RKO (cell line): ENCODE measurements around the gene TRIM22.
"Not testable (repeated sequence)": the region's sequence is repeated elsewhere in the genome, so short reads cannot be mapped to it uniquely, and the experiment has no call there.

Experiments
- DNase-seq: peaks from one replicate; pipeline ENCODE4 v3.0.0-alpha.2; 2016; ENCODE audit warnings: low spot score

Gene TRIM22, protein sequence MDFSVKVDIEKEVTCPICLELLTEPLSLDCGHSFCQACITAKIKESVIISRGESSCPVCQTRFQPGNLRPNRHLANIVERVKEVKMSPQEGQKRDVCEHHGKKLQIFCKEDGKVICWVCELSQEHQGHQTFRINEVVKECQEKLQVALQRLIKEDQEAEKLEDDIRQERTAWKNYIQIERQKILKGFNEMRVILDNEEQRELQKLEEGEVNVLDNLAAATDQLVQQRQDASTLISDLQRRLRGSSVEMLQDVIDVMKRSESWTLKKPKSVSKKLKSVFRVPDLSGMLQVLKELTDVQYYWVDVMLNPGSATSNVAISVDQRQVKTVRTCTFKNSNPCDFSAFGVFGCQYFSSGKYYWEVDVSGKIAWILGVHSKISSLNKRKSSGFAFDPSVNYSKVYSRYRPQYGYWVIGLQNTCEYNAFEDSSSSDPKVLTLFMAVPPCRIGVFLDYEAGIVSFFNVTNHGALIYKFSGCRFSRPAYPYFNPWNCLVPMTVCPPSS

DNA sequence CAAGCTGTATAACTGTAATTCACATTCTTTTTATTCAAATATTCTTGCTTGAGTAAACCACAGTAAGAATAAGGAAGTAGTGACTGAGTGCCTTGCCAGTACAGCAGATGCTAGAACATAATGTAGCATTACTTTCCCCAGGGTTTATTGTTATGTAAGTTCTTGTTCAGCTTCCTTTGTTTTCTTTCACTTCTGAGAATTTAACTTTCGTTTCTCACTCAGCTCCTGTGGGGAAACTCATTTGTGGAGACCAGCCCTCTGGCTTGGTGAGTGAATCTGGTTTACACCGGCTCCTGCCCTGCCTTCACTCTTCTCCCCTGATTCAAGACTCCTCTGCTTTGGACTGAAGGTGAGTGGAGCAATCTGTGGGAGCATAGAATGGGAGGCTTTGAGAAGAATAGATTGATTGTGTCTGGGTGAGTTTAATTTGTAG is at the start of gene TRIM22:
Gene TRIM22, plus strand, starts transcription at position 240 of the 433 bp plus-strand sequence. CDS start 6,443 bp downstream, outside the sequence.
- DNase-seq, result no peak

- DNase-seq, result no peak
Measured at GRCh38 chr11:5639953-5640352, 49.6 kb upstream of the TRIM22 start.

DNA sequence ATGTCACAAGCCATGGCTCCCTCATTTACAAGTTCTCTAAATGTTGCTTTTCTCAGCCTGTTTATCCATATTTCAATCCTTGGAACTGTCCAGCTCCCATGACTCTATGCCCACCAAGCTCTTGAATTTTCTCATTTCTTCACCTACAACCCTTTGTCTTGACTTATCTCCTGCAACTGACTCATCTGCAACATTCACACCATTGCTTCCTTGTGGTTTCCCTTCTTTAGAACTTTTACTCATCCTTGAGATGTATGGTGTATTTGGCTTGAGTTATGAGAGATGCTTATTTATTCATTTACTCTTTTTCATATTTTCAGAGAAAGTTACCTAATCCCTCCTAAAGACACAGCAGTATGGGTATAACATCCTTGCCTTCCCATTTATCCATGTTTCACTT is 46.0 kb upstream of the TRIM22 start:
- no peak for DNase-seq

GRCh38 chr11:5646139-5646538 is 43.5 kb upstream of the TRIM22 start:
- DNase-seq, result no peak

GRCh38 chr11:5655474-5655873 is 34.1 kb upstream of the TRIM22 start:
- DNase-seq, result no peak

DNA sequence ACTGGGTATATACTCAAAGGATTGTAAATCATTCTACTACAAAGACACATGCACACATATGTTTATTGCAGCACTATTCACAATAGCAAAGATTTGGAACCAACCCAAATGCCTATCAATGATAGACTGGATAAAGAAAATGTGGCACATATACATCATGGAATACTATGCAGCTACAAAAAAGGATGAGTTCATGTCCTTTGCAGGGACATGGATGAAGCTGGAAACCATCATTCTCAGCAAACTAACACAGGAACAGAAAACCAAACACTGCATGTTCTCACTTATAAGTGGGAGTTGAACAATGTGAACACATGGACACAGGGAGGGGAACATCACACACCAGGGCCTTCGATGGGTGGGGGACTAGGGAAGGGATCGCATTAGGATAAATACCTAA is 32.6 kb upstream of the TRIM22 start:
- DNase-seq, result not testable (repeated sequence)

DNA sequence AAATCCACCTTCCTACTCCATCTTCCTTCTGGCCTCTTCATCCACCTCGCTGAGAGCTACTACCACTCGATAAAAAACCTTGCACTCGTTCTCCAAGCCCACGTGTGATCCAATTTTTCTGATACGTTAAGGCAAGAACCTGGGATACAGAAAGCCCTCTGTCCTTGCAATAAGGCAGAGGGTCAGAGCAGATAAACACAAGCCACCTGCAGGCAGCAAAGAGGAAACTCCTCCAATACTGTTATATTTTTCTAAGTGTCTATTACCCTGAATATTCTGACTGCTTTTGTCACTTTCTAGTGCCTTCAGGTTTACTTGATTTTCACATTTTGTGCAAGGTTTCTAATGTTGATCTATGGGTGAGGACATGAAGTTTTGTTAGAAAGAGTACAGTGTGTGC is 31.3 kb upstream of the TRIM22 start:
- DNase-seq, result no peak

- no peak for DNase-seq
Measured at GRCh38 chr11:5663511-5663910, 26.1 kb upstream of the TRIM22 start.

- no peak for DNase-seq
Measured at GRCh38 chr11:5665051-5665570, 24.5 kb upstream of the TRIM22 start.

DNA sequence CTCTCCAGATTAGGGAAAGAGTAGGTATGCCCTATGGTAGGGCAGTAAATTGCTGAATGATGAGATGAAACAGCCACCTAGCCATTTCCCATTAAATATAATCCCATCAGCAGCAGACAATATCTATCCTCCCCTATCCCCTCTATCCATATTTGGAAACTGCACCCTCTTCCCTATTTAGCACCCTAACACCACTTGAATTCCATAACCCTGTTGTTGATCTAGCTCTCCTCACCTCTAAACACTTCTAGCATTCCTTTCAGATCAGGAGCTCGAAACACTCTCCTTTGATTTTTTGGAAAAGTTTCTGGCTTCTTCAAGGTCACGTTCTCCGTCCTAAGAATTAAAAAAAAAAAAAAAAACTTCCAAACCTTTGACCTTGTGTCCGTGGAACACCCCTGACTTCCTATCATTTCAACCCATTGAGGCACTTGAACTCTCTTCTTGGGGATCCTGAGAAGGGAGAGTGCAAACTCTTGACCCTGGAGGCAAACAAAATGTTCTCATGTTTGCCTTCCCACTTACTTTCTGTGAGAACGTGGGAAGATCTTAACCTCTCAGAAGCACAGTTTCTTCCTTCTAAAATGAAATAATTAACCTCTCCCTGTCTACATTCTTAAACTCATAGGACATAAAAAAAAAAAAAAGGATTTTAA is 23.7 kb upstream of the TRIM22 start:
- DNase-seq, result no peak

DNA sequence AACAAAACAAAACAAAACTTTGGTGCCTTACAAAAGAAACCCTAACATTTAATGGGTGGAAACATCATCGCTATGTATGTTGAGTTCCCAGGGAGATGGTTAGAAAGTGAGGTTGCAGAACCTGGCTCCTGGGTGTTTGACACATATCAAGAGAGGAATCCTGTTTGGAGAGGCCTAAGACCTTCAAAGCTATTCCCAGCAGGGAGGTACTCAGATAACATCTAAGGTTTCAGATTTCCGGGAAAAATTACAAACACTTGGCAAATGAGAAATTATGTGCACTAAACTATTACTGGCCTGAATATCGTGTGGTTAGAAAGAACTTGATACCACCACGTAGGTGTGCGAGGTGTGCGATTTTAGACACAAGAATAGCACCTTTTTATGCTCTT is 23.2 kb upstream of the TRIM22 start:
- no peak for DNase-seq

DNA sequence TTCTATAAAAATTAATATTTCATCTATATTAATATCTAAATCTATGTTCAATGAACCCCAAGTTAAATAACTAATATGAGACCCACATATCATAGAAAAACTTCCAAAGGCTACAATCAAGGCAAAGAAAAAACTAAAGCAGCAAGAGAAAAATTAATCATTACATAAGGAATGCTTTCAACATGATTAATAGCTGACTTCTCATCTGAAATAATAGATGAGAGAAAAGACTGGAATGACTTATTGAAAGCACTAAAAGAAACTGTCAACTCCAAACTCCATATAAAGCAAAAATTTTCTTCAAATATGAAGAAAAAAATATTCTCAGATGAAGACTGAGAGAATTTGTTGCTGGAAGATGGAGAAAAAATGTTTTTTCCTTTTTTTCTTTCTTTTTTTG is 17.8 kb upstream of the TRIM22 start:
- DNase-seq, result peak; percentile 5

- no peak for DNase-seq
Measured at GRCh38 chr11:5674391-5674790, 15.2 kb upstream of the TRIM22 start.

DNA sequence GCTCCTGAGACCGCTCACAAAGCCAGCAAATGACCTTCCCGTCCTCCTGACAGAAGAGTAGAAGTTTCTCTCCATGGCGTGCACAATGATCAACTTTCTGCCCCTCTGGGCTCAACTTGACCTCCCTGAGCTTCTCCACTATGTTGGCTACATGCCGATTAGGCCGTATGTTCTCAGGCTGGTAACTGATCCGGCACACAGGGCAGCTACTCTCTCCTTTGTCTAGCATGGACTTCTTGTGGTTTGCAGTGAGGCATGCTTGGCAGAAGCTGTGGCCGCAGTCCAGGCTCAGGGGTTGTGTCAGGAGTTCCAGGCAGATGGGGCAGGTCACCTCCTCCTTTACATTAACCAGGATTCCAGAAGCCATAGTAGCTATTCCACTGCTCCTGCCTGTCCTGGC is 9.8 kb upstream of the TRIM22 start:
- no peak for DNase-seq

GRCh38 chr11:5682890-5683441 is 6.6 kb upstream of the TRIM22 start:
- not testable (repeated sequence) for DNase-seq

DNA sequence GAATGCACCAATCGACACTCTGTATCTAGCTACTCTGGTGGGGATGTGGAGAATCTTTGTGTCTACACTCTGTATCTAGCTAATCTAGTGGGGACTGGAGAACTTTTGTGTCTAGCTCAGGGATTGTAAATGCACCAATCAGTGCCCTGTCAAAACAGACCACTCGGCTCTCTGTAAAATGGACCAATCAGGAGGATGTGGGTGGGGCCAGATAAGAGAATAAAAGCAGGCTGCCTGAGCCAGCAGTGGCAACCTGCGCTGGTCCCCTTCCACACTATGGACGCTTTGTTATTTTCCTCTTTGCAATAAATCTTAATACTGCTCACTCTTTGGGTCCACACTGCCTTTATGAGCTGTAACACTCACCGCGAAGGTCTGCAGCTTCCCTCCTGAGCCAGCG is 6.0 kb upstream of the TRIM22 start:
- not testable (repeated sequence) for DNase-seq

- no peak for DNase-seq
Measured at GRCh38 chr11:5684036-5684645, 5.4 kb upstream of the TRIM22 start.

- DNase-seq, result peak; percentile 95
Measured at GRCh38 chr11:5684646-5685362, 4.8 kb upstream of the TRIM22 start, which contains the start of gene TRIM5. TSS of gene TRIM5 (minus strand) at chr11:5685074. CDS start at chr11:5680177, 4,897 bp downstream.

- no peak for DNase-seq
Measured at GRCh38 chr11:5686426-5686825, 3.2 kb upstream of the TRIM22 start.

DNA sequence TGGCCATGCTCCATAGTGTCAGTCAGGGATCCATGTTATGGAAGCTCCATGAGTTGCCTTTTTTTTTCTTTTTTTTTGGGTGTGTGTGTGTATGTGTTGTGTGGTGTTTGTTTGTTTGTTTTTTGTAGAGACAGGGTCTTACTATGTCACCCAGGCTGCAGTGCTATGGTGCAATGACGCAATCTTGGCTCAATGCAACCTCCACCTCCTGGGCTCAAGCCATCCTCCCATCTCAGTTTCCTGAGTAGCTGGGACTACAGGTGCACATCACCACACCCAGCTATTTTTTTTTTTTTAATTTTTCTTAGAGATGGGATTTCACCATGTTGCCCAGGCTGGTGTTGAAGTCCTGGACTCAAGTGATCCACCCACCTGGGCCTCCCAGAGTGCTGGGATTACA is 1.1 kb upstream of the TRIM22 start:
- DNase-seq, result no peak

DNA sequence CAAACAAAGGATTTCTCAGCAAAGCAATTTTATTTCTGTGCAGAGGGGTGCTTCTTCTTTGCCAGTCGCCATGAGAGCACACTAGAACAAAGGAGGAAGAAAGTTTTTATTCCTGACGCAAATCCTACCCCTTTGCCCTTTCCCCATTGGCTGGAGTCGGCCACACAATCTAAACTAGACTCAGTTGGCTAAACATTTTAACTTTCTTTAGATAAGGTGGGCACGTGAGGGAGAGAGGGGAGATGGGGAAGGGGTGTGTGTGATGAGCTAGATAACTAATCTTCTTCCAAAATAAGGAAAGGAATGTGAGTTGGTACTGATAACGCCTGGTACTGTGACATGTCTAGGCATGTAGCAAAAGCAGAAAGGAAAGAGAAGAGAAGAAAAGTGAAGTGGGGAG is 626 bp downstream of the TRIM22 start:
- DNase-seq, result no peak

DNA sequence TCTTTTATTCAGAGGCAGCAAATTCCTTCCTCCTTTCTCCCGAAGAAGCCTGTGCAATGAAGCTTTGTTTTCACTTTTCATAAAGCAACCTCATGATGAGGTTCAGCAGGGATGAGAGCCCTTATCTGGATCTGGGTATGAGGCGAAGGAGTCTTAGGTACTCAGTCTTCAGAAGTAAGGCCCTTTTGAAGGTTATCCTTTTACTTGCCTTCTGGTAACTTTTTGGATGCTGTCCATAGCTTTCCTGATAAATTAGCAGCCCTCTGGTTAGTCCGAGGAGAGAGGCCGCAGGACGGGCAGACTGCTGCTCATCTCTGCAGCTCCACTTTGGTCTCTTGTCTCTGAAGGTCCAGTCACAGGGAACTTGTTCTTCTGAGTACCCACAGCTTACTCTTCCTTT is 1.1 kb downstream of the TRIM22 start:
- no peak for DNase-seq
